GM06990 (cell line): Measurements from ENCODE around the gene ANKRD42.
"Not testable (repeated sequence)": the region's sequence is repeated elsewhere in the genome, so short reads cannot be mapped to it uniquely, and the experiment has no call there.

Experiments
- DNase-seq: peaks from one replicate; pipeline ENCODE4 v3.0.0-alpha.2; 2011; ENCODE audit not compliant: insufficient read length; ENCODE audit errors: extremely low read depth
- H3K27me3 ChIP-seq: replicated peaks from 2 replicates; pipeline ENCODE4 v1.6.0; 2011; ENCODE audit warnings: low read length; ENCODE audit not compliant: control insufficient read depth, insufficient read depth
- H3K36me3 ChIP-seq: 2 replicates; pipeline ENCODE4 v1.5.1; 2011; ENCODE audit warnings: low read length; ENCODE audit not compliant: control insufficient read depth, insufficient read depth
- H3K4me3 ChIP-seq: replicated peaks from 2 replicates; pipeline ENCODE4 v1.5.1; 2011; ENCODE audit warnings: low read depth, mild to moderate bottlenecking, control low read depth, low read length
- TF ChIP-seq, protein P1 (sequence below): IDR thresholded peaks from 2 replicates; pipeline ENCODE4 v1.5.1; 2011; ENCODE audit warnings: low read length, control low read depth, mild to moderate bottlenecking, inconsistent platforms; ENCODE audit not compliant: insufficient read depth, poor library complexity, severe bottlenecking

The ANKRD42 gene

DNA sequence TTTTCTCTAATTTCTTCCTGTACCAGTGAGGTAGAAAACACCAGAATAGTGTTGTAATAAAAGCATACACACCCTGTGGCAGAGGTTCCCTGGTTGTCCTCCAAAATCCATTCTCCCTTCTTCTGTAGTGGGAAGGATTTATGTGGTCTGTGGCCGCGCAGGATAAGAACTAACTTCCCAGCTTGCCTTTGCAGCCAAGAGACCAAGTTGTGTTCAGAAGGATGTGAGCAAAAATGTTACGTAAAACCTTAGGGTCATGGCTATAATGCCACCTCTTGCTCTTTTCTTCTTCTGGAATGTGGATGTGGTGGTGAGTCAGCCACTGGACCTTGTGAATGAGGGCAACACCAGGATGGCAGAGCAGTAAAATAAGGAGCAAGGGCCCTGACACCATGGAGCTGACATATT is 64.3 kb downstream of the ANKRD42 start:
- H3K36me3 ChIP-seq, result peaks cover 3% of the 10 kb centered on the region; the same call in 1 of the 2 replicates
- no peak overlapping the region for H3K4me3 ChIP-seq
- H3K27me3 ChIP-seq, result no peaks in the 10 kb centered on the region
- no peak for DNase-seq
- TF ChIP-seq, protein P1, sequence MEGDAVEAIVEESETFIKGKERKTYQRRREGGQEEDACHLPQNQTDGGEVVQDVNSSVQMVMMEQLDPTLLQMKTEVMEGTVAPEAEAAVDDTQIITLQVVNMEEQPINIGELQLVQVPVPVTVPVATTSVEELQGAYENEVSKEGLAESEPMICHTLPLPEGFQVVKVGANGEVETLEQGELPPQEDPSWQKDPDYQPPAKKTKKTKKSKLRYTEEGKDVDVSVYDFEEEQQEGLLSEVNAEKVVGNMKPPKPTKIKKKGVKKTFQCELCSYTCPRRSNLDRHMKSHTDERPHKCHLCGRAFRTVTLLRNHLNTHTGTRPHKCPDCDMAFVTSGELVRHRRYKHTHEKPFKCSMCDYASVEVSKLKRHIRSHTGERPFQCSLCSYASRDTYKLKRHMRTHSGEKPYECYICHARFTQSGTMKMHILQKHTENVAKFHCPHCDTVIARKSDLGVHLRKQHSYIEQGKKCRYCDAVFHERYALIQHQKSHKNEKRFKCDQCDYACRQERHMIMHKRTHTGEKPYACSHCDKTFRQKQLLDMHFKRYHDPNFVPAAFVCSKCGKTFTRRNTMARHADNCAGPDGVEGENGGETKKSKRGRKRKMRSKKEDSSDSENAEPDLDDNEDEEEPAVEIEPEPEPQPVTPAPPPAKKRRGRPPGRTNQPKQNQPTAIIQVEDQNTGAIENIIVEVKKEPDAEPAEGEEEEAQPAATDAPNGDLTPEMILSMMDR, result no peak

DNA sequence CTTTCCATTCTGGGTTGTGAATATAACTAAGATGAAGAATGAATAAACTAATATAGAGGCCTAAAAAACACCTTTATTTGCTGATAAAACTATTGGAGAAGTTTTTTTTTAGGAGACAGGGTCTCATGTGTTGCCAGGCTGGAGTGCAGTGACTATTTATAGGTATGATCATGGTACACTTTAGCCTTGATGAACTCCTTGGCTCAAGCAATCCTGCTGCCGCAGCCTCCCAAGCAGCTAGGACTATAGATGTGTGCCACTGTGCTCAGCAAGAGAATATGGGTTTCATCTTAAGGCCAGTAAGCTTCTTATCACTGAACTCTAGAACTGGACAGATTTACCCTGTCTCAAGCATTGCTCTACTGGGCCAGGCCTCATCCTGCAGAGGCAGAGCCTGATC is 66.0 kb downstream of the ANKRD42 start:
- Histone ChIP-seq H3K36me3 (peaks cover 3% of the 10 kb centered on the region; the same call in 1 of the 2 replicates), H3K4me3 (no peak overlapping the region), H3K27me3 (no peaks in the 10 kb centered on the region)
- no peak for DNase-seq
- TF ChIP-seq, protein P1, result no peak

DNA sequence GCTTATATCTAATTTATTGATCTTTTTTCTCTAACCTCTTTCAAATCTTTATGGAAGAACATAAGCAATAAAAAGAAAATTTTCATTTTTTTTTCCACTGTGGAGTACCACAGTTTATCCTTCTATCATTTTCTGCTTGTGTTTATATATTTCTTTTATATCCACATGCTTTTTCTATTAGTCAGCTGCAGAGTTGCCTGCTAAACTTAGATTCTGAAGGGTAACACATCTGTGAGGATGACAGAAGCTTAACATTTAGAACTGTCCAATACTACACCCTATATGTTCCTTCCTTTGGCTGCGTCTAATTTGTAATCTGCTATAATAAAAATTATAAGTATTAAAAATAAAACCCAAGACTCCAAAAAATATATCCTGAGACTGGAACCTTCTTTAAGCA is 71.8 kb downstream of the ANKRD42 start:
- Histone ChIP-seq H3K4me3 (no peak overlapping the region), H3K27me3 (no peaks in the 10 kb centered on the region), H3K36me3 (peaks cover 8% of the 10 kb centered on the region)
- TF ChIP-seq, protein P1, result no peak
- DNase-seq, result no peak

DNA sequence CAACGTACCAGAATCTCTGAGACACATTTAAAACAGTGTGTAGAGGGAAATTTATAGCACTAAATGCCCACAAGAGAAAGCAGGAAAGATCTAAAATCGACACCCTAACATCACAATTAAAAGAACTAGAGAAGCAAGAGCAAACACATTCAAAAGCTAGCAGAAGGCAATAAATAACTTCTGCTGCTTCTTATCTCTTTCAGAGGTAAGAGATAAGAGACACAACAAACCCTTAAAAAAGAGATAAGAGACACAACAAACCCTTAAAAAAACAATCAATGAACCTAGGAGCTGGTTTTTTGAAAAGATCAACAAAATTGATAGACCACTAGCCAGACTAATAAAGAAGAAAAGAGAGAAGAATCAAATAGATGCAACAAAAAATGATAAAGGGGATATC is 75.6 kb downstream of the ANKRD42 start:
- DNase-seq, H3K27me3 ChIP-seq, H3K36me3 ChIP-seq, H3K4me3 ChIP-seq: not testable (repeated sequence)

DNA sequence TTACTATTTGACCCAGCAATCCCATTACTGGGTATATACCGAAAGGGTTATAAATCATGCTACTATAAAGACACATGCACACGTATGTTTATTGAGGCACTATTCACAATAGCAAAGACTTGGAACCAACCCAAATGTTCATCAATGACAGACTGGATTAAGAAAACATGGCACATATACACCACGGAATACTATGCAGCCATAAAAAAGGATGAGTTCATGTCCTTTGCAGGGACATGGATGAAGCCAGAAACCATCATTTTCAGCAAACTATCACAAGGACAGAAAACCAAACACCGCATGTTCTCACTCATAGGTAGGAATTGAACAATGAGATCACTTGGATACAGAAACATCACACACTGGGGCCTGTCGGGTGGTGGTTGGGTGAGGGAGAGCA is 78.2 kb downstream of the ANKRD42 start:
- not testable (repeated sequence) for H3K4me3 ChIP-seq, H3K36me3 ChIP-seq, DNase-seq, H3K27me3 ChIP-seq

DNA sequence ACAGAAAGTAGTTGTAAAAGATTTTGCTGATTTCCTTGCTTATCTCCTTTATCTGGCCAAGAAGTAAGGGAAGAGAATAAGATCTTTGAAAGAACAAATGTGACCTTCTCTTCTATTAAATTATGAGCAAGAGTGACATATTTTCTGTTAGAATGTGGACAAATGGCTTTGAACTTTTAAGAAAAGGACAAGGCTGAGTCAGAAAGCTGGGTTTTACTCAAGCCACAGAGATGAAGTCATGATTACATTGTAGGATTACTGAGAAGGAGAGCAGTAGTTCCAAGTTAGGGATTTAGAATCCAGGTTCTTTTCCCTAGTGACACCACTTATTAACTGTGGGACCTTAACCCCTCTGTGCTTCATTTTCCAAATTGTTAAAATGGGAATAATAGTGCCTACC is 79.1 kb downstream of the ANKRD42 start:
- Histone ChIP-seq H3K27me3 (no peaks in the 10 kb centered on the region), H3K4me3 (no peak overlapping the region), H3K36me3 (peaks cover 2% of the 10 kb centered on the region)
- TF ChIP-seq, protein P1, result no peak
- no peak for DNase-seq

DNA sequence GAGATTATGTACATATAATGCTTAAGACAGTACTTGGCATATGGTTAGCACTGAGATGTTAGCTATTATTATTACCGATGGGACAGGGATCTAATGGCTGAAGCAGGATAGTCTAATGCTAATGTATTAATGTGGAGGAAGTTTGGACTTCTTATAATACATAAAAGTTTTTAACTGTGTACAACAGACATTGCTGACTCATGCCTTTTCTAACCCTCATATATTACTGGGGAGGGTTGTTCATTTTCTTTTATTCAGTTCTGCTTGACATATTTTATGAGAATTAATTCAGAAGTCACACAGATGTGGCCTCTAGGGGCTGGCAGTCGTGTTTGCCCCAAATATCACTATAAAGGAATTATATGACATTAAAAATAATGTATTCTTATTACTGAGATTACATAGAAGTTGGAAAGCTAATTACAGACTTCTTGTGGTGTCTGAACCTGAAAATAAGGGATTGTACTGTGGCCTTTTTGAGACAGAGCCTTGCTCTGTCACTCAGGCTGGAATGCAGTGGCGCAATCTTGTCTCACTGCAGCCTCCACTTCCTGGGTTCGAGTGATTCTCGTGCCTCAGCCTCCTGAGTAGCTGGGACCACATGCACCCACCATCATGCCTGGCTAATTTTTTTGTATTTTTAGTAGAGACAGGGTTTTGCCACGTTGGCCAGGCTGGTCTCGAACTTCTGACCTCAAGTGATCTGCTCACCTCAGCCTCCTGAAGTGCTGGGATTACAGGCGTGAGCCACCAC is 82.6 kb downstream of the ANKRD42 start:
- H3K27me3 ChIP-seq, result no peaks in the 10 kb centered on the region
- no peak overlapping the region for H3K4me3 ChIP-seq
- DNase-seq, result no peak
- TF ChIP-seq, protein P1, result no peak
- H3K36me3 ChIP-seq, result peaks cover 2% of the 10 kb centered on the region
